GM18519 (cell line): ENCODE results near the gene PIK3R6.
"Not testable (repeated sequence)": the region's sequence is repeated elsewhere in the genome, so short reads cannot be mapped to it uniquely, and the experiment has no call there.

ENCODE experiments used
- ATAC-seq: cut with Tn5 transposase; IDR thresholded peaks from one replicate; pipeline ENCODE4 v1.9.1; 2021; ENCODE audit warnings: mild to moderate bottlenecking, moderate library complexity; ENCODE audit not compliant: unreplicated experiment, low FRiP score

Gene PIK3R6

DNA sequence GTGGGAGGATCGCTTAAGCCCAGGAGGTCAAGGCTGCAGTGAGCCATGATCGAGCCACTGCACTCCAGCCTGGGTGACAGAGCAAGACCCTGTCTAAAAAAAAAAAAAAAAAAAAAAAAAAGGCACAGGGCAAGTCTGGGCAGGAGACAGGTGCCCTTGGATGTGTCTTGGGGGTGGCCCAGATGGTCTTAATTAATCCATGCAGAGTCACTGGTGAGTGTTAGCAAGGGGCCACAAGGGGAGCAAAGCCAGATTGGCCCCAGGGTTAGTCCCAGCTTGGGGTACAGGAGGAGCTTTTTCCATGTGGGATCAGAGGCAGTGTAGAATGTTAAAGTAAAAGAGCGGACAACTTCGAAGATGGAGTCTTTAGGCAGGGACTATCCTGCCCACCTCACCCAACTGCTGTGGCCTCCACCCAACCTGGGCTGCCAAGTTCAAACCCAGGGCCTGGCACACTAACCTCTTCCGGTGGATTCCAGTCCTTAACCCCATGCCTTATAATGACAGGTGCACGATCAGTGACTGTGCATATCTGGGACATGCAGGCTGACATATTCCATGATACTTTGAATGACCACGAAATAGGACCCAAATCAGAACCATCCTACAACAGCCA is 36.1 kb downstream of the PIK3R6 start:
- no peak for ATAC-seq

DNA sequence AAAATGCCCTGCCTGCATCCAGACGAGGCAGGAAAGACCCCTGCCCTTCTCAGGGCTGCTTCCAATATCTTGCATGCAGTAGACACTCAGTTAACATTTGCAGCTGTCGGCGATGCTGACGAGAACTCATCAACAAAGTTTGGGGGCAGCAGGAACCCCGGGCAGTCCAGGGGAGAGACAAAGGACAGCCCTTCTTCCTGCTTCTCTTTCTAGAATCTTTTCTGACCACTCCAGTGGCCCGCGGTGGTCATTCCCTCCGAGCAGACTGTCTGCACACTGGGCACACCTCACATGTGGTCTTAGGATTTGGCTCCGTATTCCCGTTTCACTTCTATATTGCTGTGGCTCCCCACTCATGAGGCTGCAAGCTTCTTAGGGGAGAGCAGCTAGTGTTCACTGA is 37.3 kb downstream of the PIK3R6 start:
- ATAC-seq, result no peak

DNA sequence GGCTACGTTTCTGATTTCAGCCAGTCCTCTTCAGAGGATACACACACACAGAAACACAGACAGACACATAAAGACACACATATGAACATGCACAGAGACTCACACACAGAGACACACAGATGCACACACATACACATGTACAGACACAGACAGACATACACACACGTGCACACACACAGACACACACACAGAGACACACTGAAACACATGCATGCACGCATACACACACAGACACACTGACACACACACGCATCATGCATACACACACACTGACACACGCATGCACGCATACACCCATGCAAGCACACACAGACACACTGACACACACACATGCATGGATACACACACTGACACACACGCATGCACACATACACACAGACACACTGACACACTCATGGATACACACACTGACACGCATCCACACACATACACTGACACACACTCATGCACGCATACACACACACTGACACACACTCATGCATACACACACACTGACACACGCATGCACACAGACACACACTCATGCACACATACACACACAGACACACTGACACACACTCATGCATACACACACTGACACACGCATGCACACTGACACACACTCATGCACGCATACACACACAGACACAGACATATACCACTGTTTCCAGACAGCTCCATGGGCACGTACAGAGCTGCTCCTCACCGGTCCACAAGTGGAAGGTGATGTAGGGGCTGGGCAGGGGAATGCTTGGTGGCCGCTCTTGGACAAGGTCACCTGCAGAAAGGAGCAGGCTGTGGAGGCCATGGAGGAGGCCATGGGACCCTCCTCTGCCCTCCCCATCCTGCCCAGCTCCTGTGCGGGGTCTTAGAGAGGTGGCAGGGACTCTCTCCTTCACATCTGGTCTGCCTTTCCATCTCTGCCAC is 38.2 kb downstream of the PIK3R6 start:
- no peak for ATAC-seq

DNA sequence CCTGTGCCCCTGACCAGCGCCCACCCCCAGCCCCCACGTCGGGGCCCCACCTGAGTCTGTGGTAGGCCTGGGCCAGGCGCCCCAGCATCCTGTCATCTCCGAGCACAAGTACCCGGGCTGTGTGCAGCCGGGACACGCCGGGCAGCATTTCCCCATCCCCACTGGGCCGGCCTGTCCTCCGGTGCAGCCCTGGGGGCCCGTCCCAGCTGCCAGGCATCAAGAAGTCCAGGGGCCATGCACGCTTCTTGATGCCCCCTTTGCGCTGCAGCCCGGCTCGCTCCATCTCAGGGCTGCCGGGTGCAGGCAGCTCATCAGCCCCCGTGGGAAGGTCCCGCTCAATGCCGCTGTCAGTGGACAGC is 39.0 kb downstream of the PIK3R6 start:
- no peak for ATAC-seq

DNA sequence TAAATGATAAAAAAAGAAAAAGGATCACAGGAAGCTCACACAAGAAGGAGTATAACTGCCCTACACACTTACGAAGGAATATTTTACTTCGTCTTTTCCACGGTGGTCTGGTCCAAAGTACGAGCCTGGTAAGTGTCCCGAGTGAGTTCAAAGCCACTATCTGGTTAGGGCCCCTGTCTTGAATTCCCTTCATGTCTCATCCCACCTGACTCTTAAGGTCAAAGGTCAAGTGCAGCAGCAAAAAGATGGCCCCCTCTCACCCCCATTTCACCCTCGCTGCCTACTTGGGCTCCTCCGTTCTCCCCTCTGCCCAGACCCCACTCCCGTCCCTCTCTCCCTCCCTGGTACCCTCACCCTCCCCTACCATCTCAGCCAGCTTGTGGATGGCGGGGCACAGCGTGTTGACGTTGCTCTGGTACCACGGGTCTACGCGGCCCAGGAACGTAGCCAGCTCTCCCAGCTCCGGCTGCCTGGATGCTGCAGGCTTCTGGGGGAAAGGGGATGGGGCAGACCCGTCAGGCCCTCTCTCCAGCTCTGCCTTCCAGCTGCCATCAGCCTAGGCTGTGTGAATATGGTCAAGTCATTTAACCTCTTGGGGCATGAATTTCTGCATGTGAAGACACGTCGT is 40.6 kb downstream of the PIK3R6 start:
- ATAC-seq, result no peak

DNA sequence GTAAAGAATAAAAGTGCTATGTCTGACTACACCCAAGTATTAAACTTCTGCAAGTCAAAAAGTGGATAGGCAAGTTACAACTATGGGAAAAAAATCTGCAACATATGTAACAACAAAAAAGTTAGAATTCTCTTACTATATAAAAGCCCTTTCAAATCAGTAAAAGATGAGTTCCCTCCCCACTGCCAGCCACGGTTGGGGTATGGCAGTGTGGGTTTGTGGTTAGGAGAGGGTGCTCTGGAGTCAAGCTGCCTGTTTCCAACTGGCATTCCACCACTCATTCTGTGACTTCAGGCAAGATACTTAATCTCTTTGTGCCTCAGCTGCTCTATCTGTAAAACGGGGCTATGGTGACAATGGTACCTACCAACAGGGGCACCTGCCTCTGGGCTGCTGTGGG is 41.7 kb downstream of the PIK3R6 start:
- no peak for ATAC-seq

DNA sequence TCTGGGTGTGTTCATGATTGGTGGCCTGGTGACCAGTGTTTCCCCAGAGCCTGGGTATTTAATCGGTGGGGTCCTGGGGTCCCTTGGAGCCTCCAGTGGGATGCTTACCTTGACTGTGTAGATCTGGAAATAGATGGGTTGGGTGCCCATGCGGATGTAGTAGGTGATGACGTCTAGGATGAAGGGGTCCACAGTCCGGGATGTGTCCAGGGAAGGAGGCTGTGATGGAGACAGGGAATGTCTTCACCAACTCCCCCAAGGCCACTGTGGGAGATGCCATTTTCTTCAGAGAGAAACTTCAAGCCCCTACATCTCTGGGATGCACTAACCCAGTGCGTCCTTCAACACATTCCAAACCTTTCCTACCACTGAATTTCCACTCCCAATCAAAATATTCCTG is 44.2 kb downstream of the PIK3R6 start:
- ATAC-seq, result no peak

DNA sequence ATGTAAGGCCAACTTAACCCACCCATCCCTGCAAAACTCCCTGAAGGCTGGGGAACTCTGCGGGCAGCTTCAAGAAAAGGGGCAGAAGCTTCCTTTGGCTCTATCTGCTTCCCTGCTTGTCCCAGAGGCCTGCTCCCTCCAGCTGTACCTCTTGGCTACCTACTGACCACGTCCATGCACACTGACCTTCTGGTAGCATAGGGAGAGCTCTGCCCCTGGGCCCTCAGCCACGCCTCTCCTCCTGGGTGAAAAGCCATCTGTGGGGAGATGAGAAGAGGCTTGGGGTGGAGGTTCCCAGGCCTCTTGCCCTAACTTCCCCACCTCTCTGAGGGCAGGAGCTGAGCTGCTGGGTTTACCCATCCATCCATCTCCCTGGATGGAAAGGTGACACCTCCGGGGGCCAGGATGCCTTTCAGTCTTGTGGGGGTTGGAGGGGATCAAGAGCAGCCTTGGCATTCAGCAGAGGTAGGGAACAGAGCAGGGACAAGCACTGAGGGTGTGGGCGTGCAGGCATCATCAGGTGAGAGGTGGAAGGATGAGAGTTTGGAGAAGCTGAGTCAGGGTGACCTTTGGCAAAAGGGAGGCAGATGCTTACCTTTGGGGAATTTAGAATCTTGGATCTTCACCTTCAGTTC is 45.0 kb downstream of the PIK3R6 start:
- ATAC-seq, result no peak

DNA sequence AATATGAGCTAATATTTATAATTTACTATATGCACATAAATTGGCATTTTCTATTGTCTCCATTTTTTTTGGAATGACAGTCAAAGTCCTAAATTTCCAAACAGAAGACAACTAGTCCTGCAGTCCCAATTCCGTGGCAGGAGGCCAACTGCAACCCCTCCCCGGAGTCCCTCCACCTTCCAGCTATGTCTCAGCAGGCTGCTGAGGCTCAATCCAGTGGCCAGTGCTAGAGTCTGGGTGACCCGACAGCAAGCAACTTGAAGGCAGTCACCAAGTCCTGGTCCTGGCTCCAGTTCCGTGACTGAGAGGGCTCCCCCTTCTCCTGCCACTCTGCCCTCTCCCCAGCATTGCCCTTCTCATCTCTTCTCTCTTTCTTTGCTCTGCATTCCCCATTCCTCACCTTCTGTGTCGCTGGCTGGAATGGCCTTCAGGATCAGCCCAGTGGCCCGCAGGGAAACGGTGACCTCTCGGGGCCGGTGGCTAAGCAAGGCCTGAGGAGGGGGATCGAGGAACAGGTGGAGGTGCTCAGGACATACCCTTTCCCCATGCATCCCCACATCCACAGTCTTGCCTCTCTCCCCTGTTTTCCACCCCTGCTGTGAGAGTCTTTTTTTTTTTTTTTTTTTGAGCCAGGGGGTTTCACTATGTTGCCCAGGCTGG is 45.9 kb downstream of the PIK3R6 start:
- no peak for ATAC-seq

DNA sequence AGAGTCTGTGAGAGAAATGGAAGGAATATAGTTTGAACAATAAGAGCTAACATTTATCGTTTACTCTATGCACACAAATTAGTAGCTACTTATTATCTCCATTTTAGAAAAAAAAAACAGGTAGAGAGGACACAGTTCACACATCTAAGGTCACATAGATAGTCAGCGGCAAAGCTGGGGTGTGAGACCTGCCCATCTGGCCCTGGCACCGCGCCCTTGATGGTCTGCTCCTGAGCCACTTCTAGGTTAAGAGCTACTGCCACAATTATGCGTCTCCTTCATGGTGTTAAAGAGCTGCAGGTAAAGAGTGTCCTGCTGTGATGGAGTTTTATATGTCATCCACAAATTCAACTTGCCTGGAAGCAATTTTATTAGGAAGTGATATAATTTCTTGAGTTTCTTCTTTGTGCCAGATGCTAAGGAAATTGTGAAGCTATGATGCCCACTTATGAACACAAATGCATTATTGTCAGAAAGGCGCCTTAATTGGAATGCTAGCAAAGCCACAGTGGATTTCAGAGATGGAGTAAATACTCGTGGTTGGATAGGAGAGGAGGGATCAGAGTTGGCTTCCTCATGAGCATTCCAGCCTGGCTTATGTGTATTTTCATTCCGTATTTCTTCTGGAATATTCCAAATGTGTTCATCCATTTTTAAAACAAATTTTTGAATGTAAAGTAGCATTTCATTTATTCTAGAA is 47.0 kb downstream of the PIK3R6 start:
- ATAC-seq, result no peak

DNA sequence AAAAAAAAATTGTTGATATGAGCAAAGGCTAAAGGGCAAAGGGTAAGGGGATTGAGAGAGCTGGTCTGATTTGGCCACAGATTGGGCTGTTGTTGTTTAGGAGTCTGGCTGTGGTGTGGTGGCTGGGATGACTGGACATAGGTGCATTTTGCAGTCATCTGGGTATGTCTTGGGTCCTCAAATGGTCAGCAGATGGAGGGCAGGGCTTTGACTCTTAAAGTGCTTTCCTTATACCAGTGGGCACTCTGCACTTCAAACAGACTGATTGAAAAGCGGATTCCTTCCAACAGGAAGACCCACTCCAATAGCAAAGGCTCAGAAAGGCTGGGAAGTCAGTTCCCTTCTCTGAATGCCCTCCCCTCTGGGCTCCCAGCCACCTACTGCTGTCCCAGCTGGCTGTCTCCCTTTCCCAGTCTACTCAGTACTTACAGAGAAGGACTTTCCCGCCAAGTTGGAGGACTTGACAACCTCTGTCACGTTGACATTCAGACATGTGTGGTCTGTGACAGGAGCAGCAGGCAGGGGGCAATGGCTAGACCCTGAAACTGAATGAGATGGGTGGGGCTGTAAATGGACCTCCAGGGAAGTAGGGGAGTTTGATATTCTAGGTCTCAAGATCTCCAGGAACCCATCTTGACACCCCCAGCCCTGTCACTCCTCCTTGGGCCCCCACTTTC is 48.7 kb downstream of the PIK3R6 start:
- no peak for ATAC-seq

DNA sequence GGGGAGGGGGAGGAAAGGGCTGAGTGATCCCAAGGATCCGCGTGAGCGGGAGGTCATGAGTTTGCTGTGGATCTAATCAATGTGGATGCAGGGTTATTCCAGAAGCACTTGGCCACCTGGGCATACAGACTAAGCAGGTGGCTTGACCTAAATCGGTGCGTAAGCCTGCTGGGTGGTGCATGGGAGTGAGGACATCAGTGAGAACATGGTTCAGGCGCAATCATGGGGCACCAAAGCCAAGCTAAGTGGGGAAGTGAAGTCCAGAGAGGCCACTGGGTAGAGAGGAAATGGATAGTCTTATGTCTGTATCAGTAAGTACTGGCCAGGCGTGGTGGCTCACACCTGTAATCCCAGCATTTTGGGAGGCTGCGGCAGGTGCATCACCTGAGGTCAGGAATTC is 49.4 kb downstream of the PIK3R6 start:
- ATAC-seq, result no peak

DNA sequence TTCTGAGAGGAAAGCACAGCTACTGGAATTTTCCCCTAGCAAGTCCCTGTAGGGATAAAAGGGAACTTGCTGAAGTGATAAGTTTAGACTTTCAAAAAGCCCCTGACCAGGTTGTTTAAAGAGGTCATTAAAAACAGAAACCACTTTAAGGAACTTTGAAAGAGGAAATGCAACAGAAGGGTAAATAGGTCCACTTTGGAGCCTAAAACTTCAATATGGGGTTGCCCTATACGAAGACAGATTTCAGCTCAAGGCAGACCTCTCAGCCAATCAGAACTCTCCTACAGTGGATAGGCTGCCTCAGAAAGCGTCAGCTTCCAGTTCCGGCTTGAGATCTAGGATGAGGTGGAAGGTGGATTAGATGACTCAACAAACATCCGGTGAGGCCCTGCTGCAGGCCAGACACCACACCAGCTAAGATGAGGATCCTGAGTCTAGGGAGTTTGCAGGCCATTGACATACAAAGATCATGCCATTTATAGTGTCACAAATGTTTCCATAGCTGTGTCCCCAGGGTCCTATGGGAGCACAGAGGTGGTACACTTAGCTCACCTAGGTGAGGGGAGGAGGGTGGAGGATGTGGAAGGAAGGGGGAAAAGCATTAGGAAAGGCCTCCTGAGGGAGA is 60.4 kb downstream of the PIK3R6 start:
- peak; percentile 84 for ATAC-seq

DNA sequence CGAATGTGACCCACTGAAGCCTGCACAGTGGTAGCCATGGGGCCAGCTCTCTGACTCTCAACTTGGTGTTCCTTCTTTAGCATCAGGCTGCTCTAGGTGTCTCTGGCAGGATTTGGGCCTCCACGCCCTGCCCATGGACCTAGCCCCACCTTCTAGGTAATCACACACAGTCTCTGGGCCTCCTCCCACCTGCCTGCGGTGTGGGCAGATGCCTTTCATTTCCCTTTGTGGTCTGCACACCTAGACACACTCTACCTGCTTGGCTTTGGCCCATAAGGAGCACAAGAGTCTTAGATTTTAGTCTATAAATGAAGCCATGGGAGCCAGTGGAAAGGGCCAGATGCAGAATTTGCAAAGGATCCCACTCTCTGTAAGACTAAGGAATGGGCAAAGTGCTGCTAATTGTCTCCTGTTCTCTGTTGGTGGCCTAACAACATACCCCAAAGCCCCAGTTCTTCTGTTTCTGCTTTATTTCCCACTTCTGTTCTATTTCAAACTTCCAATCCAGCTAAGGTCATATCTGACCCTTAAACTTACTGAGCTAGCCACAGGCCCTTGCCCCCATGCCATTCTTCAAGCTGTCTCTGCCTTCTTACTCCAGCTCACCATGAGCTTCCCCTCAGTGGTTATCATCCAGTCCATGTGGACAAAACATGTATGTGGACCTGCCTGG is 61.1 kb downstream of the PIK3R6 start:
- ATAC-seq, result no peak

DNA sequence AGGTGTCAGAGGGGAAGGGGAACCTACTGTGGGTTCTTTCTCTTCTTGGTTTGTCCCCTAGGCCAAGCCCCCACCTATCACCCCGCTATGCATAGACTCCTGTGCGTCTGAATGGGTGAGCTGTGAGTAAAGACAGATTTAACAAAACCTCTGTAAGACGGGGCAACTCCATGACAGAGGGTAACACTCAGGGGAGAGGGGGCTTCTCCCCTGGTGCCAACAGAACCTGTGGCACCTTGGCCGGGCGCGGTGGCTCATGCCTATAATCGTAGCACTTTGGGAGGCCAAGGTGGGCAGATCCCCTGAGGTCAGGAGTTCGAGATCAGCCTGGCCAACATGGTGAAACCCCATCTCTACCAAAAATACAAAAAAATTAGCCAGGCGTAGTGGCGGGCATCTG is 62.1 kb downstream of the PIK3R6 start:
- ATAC-seq, result not testable (repeated sequence)

DNA sequence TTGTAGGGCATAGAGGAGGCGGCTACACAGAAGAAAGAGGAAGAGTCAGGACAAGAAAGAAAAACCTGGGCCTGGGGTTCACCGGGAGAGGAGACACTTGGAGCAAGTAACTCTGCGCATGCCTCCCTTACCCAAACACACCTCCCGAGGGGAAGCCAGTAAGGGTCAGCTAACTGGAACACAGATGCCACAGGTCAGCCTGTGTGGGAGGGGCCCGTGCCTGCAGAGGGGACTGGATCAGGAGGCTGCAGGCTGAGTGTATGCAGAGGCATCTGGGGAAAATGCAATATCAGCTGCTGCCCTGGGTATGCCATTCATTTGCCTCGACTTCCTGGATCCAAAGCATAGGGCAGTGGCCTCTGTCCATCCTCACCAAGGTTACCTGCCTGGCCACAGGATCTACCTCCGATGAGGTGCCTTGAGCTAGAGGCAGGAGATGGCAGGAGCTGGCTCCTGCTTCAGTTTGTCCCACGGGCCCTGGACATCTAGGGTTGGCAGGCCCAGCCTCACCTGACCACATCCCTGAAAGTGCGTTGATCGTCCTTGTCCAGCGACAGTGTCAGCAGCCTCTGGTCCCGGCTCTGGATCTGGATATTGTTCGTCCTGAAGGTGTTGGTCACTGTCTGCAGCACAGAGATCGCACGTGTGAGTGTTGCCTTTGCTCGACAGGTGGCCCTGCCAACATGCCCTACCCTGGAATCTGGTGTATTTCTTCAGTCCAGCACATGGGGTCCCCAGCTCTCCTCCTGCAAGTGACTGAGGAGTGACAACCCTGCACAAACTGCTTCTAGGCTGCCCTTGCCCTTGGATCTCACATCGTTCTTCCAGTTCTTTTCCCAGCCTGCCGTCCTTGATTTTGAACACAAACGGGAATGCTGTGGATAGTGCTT is 63.7 kb downstream of the PIK3R6 start:
- no peak for ATAC-seq

DNA sequence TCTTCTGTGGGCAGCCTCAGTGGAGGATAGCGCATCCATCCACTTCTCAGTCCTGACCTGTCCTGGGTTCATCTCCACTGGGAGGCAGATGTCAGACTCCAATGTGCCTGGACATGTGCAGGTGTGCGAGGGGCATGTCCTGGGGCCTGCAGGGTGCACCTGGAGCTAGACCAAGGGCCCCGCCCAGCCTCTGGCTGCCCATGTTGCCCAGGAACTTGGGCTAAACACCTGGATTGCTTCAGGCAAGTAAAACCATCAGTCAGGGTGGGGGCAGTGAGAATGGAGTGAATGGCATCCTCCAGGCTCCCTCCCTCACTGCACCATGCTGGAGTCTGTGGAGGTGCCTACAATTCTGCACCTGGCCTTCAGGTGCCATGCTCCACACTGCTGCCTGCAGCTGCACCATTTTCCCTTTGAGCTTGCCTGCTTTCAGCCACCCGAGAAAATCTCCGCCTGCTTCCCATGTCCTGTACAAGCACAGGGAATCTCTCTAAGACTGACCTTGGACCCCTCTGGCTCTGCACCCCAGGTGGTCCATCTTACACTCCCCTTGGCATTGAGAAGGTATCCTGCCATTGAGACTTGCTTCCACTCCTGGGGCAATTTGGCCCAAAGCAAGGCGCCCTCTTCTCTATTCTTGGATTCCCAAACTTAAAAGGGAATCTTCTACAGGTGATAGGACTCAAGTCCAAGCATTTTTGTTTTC is 66.2 kb downstream of the PIK3R6 start:
- no peak for ATAC-seq
